Neural cell (in vitro differentiated cells): Measurements from ENCODE around the gene TSPAN15.
"Not testable (repeated sequence)": the region's sequence is repeated elsewhere in the genome, so short reads cannot be mapped to it uniquely, and the experiment has no call there.

Experiments
- EP300 ChIP-seq: fragments of 450-650 bp; conservative IDR thresholded peaks from 2 replicates; pipeline ENCODE4 v1.6.1; 2014; ENCODE audit warnings: antibody characterized with exemption, mild to moderate bottlenecking, moderate library complexity; ENCODE audit not compliant: poor library complexity, severe bottlenecking
- EZH2 ChIP-seq: fragments of 200-600, 300-800 bp; shearing (Covaris generic), sonication (generic); IDR thresholded peaks from 2 replicates; pipeline ENCODE4 v1.6.1; 2014; ENCODE audit warnings: antibody characterized with exemption, low read length, borderline replicate concordance, mild to moderate bottlenecking; ENCODE audit not compliant: insufficient read depth, poor library complexity, severe bottlenecking
- POLR2AphosphoS5 ChIP-seq: IDR thresholded peaks from 2 replicates; pipeline ENCODE4 v1.6.1; 2012
- SMC3 ChIP-seq: fragments of 450-650 bp; conservative IDR thresholded peaks from 2 replicates; pipeline ENCODE4 v1.6.1; 2014; ENCODE audit warnings: antibody characterized with exemption, mild to moderate bottlenecking, moderate library complexity; ENCODE audit not compliant: poor library complexity
- TF ChIP-seq, protein P1 (sequence below): fragments of 450-650 bp; IDR thresholded peaks from 2 replicates; pipeline ENCODE4 v1.5.1; 2014; ENCODE audit warnings: antibody characterized with exemption, mild to moderate bottlenecking, moderate library complexity; ENCODE audit not compliant: poor library complexity, severe bottlenecking
- TF ChIP-seq, protein P2 (sequence below): IDR thresholded peaks from 2 replicates; pipeline ENCODE4 v1.6.1; 2012; ENCODE audit warnings: borderline replicate concordance

DNA sequence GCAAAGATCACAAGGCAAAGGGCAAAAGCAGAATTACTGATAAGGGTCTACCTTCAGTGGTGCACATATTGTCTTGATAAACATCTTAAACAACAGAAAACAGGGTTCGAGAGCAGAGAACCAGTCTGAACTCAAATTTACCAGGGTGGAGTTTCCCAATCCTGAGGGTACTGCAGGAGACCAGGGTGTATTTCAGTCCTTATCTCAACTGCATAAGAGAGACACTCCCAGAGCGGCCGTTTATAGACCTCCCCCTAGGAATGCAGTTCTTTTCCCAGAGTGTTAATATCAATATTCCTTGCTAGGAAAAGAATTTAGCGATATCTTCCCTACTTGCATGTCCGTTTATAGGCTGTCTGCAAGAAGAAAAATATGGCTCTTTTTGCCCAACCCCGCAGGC is 37.6 kb downstream of the TSPAN15 start:
- TF ChIP-seq, protein P1, sequence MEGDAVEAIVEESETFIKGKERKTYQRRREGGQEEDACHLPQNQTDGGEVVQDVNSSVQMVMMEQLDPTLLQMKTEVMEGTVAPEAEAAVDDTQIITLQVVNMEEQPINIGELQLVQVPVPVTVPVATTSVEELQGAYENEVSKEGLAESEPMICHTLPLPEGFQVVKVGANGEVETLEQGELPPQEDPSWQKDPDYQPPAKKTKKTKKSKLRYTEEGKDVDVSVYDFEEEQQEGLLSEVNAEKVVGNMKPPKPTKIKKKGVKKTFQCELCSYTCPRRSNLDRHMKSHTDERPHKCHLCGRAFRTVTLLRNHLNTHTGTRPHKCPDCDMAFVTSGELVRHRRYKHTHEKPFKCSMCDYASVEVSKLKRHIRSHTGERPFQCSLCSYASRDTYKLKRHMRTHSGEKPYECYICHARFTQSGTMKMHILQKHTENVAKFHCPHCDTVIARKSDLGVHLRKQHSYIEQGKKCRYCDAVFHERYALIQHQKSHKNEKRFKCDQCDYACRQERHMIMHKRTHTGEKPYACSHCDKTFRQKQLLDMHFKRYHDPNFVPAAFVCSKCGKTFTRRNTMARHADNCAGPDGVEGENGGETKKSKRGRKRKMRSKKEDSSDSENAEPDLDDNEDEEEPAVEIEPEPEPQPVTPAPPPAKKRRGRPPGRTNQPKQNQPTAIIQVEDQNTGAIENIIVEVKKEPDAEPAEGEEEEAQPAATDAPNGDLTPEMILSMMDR: not testable (repeated sequence)
- TF ChIP-seq, protein P2, sequence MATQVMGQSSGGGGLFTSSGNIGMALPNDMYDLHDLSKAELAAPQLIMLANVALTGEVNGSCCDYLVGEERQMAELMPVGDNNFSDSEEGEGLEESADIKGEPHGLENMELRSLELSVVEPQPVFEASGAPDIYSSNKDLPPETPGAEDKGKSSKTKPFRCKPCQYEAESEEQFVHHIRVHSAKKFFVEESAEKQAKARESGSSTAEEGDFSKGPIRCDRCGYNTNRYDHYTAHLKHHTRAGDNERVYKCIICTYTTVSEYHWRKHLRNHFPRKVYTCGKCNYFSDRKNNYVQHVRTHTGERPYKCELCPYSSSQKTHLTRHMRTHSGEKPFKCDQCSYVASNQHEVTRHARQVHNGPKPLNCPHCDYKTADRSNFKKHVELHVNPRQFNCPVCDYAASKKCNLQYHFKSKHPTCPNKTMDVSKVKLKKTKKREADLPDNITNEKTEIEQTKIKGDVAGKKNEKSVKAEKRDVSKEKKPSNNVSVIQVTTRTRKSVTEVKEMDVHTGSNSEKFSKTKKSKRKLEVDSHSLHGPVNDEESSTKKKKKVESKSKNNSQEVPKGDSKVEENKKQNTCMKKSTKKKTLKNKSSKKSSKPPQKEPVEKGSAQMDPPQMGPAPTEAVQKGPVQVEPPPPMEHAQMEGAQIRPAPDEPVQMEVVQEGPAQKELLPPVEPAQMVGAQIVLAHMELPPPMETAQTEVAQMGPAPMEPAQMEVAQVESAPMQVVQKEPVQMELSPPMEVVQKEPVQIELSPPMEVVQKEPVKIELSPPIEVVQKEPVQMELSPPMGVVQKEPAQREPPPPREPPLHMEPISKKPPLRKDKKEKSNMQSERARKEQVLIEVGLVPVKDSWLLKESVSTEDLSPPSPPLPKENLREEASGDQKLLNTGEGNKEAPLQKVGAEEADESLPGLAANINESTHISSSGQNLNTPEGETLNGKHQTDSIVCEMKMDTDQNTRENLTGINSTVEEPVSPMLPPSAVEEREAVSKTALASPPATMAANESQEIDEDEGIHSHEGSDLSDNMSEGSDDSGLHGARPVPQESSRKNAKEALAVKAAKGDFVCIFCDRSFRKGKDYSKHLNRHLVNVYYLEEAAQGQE: not testable (repeated sequence)
- TF ChIP-seq EP300, POLR2AphosphoS5, EZH2, SMC3: not testable (repeated sequence)
